Lung (tissue), 12 donors: Measurements from ENCODE around the gene KIAA2012. TPM values are rescaled to one million over a fixed set of nuclear protein-coding genes. Genes with fewer than 3 reads are reported as not detected.

Experiments used
- ATAC-seq: fragments of 200-7000 bp; cut with Tn5 transposase; one replicate; pipeline ENCODE4 v1.9.1; 2020; ENCODE audit warnings: moderate number of reproducible peaks; ENCODE audit not compliant: insufficient read depth, low FRiP score
- DNase-seq, 3 donors: peaks; one replicate each; pipeline ENCODE4 v3.0.0-alpha.2; 2013 to 2017
- H3K27ac ChIP-seq, 2 donors: one replicate each; pipeline ENCODE4 v1.5.1; 2013; ENCODE audit warnings: mild to moderate bottlenecking in 2 of 2, moderate library complexity in 2 of 2, control low read depth in 1 of 2, inconsistent platforms in 1 of 2, low read depth in 1 of 2, low read length in 1 of 2
- H3K27me3 ChIP-seq, 3 donors: one replicate each; pipeline ENCODE4 v1.5.1; 2013; ENCODE audit warnings: low read length in 2 of 3; ENCODE audit not compliant: control insufficient read depth in 3 of 3, insufficient read depth in 3 of 3
- H3K36me3 ChIP-seq, 4 donors: one replicate each; pipeline ENCODE4 v1.5.1; 2013; ENCODE audit warnings: low read length in 4 of 4, mild to moderate bottlenecking in 1 of 4, moderate library complexity in 1 of 4; ENCODE audit not compliant: control insufficient read depth in 4 of 4, insufficient read depth in 4 of 4
- H3K4me1 ChIP-seq, 5 donors: one replicate each; pipeline ENCODE4 v1.5.1; 2013; ENCODE audit warnings: low read length in 5 of 5, mild to moderate bottlenecking in 2 of 5, moderate library complexity in 1 of 5; ENCODE audit not compliant: control insufficient read depth in 5 of 5, insufficient read depth in 5 of 5
- H3K4me3 ChIP-seq: one replicate; pipeline ENCODE4 v1.5.1; 2013; ENCODE audit warnings: mild to moderate bottlenecking, control low read depth, moderate library complexity
- H3K9ac ChIP-seq, 2 donors: one replicate each; pipeline ENCODE4 v1.5.1; 2013; ENCODE audit warnings: low read length in 2 of 2, control low read depth in 1 of 2; ENCODE audit not compliant: insufficient read depth in 1 of 2
- H3K9me3 ChIP-seq, 4 donors: one replicate each; pipeline ENCODE4 v1.5.1; 2013; ENCODE audit warnings: low read length in 3 of 4, mild to moderate bottlenecking in 1 of 4, moderate library complexity in 1 of 4; ENCODE audit not compliant: control insufficient read depth in 4 of 4, insufficient read depth in 3 of 4
- CTCF ChIP-seq: IDR thresholded peaks from 2 replicates; pipeline ENCODE4 v1.5.1; 2012; ENCODE audit warnings: mild to moderate bottlenecking; ENCODE audit errors: control extremely low read depth, extremely low read depth
- WGBS, 2 donors: extraction: QIAGEN DNeasy Blood & Tissue Kit; methylation state at CpG; one replicate each; pipeline ENCODE4 v1.1.7; 2013; 5-methylcytosine and 5-hydroxymethylcytosine counted together
- polyA plus RNA-seq, 2 donors: library from polyadenylated mRNA; stranded (reverse); fragments of 200-250 nt; gene quantifications; one replicate each; pipeline ENCODE4 v1.2.1, GENCODE V29; 2013
- total RNA-seq, 2 donors: library from RNA; depleted of rRNA in 1 of 2; stranded (reverse); fragments of >200 nt in 1 of 2; gene quantifications; one replicate each; pipeline ENCODE4 v1.2.1, GENCODE V29; 2014 to 2021
- donor health status: control.
- donor health status: control.
- donor health status: Bipolar disorder and iron deficiency.
- donor health status: healthy.
- donor health status: DM: yes; HTN: yes; CAD: no.

The KIAA2012 gene
- total and polyA plus RNA-seq, 4 donors = 0.69 to 8.5 (median 3.6) TPM

DNA sequence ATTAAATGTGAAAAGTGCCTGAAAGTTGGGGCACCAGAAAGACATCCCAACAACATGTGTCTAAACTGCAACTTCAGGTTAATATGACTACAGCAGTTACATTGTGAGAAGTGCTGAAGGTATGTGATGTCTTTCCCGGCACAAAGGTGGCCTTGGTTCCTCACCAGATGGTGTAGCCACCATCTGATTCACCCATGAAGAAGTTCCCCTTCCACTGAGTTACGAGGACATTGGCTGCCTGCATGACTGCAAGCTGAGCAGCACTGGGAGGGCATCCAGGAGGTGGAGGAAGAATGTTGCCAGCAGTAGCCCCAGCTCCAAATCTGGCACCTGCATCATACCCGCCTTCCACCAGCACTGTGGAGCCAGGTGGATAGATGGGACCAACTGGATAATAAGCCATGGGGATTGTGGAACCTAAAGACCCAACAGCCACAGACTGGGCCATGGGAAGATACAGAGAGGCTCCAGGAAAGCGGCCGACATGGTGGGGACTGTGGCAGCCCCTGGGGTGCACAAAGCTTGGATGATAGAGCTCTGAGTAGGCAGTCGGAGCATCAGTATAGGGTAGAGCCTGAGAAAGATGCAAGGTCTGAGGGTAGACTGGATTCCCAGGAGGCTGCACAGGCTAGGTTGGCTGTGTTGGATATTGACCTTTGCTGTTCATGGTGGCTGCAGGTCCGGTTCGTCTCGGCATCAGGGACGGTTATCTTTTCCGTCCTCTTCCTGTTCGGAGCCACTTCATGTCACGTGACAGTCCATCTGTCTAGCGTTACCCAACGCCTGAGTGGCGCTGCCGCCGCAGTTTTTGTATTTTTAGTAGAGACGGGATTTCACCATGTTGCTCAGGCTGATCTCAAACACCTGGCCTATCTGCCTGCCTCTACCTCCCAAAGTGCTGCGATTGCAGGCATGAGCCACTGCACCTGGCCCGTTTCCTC lies 128.4 kb downstream of the KIAA2012 start:
- H3K9me3 ChIP-seq = no peaks in the 10 kb centered on the region
- no peak for DNase-seq
- WGBS, 2 donors = 91 to 92% methylated on average over 21 of the region's 21 CpGs
- H3K27ac ChIP-seq = no peak overlapping the region
- H3K9ac ChIP-seq = no peak overlapping the region
- H3K4me1 ChIP-seq = no peaks in the 10 kb centered on the region
- no peak for ATAC-seq
- TF ChIP-seq CTCF = no peak
- no peak overlapping the region for H3K4me3 ChIP-seq
- peaks cover 0 to 6% (median 3%) of the 10 kb centered on the region in 4 donors for H3K36me3 ChIP-seq
- H3K27me3 ChIP-seq = no peaks in the 10 kb centered on the region

- WGBS, 2 donors = 84 to 87% methylated on average over 5 of the region's 5 CpGs
- H3K4me3 ChIP-seq = no peak overlapping the region
- no peak for DNase-seq
- no peak overlapping the region for H3K9ac ChIP-seq
- ATAC-seq = no peak
- TF ChIP-seq CTCF = no peak
- no peaks in the 10 kb centered on the region for H3K4me1 ChIP-seq
- no peak overlapping the region for H3K27ac ChIP-seq
- H3K27me3 ChIP-seq = no peaks in the 10 kb centered on the region
- no peaks in the 10 kb centered on the region for H3K9me3 ChIP-seq
- H3K36me3 ChIP-seq = peaks cover 0 to 9% (median 4%) of the 10 kb centered on the region in 4 donors
Measured at GRCh38 chr2:202203348-202203747, 130.3 kb downstream of the KIAA2012 start.

DNA sequence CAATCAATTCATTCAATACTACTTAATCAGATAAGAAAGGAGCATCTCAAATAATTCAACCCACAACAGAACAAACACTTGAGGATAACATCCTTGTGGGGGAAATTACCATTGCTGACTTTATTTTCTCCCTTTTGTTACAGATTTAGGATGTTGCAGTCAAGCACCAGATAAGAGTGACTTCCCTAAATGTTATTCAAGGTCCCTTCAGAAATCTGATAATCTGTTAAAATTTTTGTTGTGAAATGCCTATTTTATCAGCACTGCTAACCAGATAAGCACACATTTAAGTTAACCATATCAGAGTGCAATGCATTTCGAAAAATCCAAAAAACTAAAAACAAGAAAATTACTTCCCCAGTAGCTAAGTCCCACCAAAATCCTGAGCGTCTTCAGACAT lies 131.8 kb downstream of the KIAA2012 start:
- H3K9ac ChIP-seq = no peak overlapping the region
- no peak for DNase-seq
- H3K9me3 ChIP-seq = no peaks in the 10 kb centered on the region
- ATAC-seq = no peak
- H3K4me3 ChIP-seq = no peak overlapping the region
- H3K36me3 ChIP-seq = peaks cover 3 to 11% (median 5%) of the 10 kb centered on the region in 4 donors
- no peaks in the 10 kb centered on the region for H3K4me1 ChIP-seq
- H3K27ac ChIP-seq = no peak overlapping the region
- 89 to 92% methylated on average over 2 of the region's 2 CpGs for WGBS, 2 donors
- no peaks in the 10 kb centered on the region for H3K27me3 ChIP-seq
- no peak for TF ChIP-seq CTCF
